Peyer's patch (tissue), 4 donors: ENCODE results near the gene MMP17.
A peak's percentile ranks its signal among the peaks of the same experiment; 100 is the strongest.

Experiments used
- POLR2A ChIP-seq, 2 donors: fragments of 450-650 bp; IDR thresholded peaks; one replicate each; pipeline ENCODE4 v1.5.1; 2017; ENCODE audit warnings: antibody characterized with exemption in 2 of 2, mild to moderate bottlenecking in 2 of 2, moderate library complexity in 2 of 2
- TF ChIP-seq, protein P1 (sequence below), 6 experiments: fragments of 450-650 bp in 4 of 6; fragments of 200-600 bp in 2 of 6; sonication (generic) in 1 of 6; IDR thresholded peaks; one replicate each; pipeline ENCODE4 v1.5.1; 2017 to 2019; ENCODE audit warnings: antibody characterized with exemption in 6 of 6, mild to moderate bottlenecking in 3 of 6, moderate library complexity in 1 of 6

GRCh38 chr12:131850856-131851559 is 22.8 kb downstream of the MMP17 start:
- TF ChIP-seq, protein P1, sequence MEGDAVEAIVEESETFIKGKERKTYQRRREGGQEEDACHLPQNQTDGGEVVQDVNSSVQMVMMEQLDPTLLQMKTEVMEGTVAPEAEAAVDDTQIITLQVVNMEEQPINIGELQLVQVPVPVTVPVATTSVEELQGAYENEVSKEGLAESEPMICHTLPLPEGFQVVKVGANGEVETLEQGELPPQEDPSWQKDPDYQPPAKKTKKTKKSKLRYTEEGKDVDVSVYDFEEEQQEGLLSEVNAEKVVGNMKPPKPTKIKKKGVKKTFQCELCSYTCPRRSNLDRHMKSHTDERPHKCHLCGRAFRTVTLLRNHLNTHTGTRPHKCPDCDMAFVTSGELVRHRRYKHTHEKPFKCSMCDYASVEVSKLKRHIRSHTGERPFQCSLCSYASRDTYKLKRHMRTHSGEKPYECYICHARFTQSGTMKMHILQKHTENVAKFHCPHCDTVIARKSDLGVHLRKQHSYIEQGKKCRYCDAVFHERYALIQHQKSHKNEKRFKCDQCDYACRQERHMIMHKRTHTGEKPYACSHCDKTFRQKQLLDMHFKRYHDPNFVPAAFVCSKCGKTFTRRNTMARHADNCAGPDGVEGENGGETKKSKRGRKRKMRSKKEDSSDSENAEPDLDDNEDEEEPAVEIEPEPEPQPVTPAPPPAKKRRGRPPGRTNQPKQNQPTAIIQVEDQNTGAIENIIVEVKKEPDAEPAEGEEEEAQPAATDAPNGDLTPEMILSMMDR (IDR thresholded peaks at IDR 0.05) = peak; percentile 30 to 69 (median 59)
- TF ChIP-seq POLR2A (IDR thresholded peaks at IDR 0.05) = no peak
